ENCODE results near the gene TTLL5. TPM values are rescaled to one million over a fixed set of nuclear protein-coding genes. Genes with fewer than 3 reads are reported as not detected.
A peak's percentile ranks its signal among the peaks of the same experiment; 100 is the strongest.

The TTLL5 gene
- polyA plus RNA-seq, 3 donors, result 4.2 to 7.2 (median 4.7) TPM

DNA sequence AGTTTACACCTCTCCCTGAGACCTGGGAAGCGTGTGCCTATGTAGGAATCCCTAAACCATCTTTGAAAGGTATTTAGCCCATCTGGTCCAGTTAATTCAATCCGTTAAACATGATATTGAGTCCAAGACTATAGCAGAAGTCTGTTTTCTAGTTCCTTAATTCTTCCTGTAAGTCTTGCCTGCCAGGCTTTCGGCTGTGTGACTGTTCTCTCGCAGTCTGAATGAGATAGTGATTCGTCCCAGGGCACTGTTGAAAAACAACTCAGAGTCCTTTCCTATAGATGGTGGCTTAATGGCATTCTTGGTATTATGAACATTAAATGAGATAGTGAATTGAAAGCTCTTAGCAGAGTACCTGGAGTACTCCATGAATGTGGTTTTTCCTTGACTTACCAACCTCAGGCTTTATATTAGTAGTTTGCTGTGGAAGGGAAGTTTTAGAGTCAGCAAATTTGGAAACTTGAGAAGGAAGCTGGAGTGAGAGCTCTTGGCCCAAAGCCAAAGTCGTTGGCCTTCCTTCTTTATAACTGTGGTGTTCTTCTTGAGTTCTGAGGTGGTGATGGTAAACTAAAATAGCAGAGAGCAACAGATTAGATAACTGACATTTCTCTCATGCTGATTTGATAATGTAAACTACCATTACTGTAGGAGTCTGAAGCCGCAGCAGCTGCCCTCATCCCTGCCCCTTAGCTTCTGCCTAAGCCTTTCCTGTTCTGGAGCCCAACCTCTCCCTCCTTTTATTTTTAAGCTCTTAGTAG, 244.3 kb downstream of the TTLL5 start:
- H3K9ac ChIP-seq (ENCODE audit: insufficient read depth, low read length, poor library complexity, severe bottlenecking), result no peak overlapping the region
- H3K79me2 ChIP-seq (ENCODE audit: insufficient read depth, low read length), result no peaks in the 10 kb centered on the region
- H3K36me3 ChIP-seq (replicated peaks in 1 of 2; ENCODE audit: control insufficient read depth in 1 of 2, insufficient read depth in 2 of 2, low read length in 2 of 2), result peaks cover 0 to 2% of the 10 kb centered on the region in 2 donors
- peak overlapping the region in 5 of 7 donors; percentile 8 to 73 (median 69) for H3K27ac Mint-ChIP-seq
- H3K27ac ChIP-seq (ENCODE audit: low read depth in 1 of 2, low read length in 2 of 2), result peak overlapping the region in 1 of 2 donors; percentile 19
- H3K4me2 ChIP-seq (replicated peaks; ENCODE audit: extremely low read depth, low read length, poor library complexity, severe bottlenecking), result no peak overlapping the region
- no peak overlapping the region for H2AFZ ChIP-seq (ENCODE audit: insufficient read depth, low read depth, low read length, poor library complexity, severe bottlenecking)
- no peak overlapping the region for H3K4me3 ChIP-seq (replicated peaks in 1 of 3; ENCODE audit: low read depth in 2 of 3, low read length in 3 of 3)
- no peaks in the 10 kb centered on the region for H3K27me3 ChIP-seq (ENCODE audit: control insufficient read depth in 2 of 2, insufficient read depth in 2 of 2, low read length in 2 of 2)
- TF ChIP-seq, protein P1, sequence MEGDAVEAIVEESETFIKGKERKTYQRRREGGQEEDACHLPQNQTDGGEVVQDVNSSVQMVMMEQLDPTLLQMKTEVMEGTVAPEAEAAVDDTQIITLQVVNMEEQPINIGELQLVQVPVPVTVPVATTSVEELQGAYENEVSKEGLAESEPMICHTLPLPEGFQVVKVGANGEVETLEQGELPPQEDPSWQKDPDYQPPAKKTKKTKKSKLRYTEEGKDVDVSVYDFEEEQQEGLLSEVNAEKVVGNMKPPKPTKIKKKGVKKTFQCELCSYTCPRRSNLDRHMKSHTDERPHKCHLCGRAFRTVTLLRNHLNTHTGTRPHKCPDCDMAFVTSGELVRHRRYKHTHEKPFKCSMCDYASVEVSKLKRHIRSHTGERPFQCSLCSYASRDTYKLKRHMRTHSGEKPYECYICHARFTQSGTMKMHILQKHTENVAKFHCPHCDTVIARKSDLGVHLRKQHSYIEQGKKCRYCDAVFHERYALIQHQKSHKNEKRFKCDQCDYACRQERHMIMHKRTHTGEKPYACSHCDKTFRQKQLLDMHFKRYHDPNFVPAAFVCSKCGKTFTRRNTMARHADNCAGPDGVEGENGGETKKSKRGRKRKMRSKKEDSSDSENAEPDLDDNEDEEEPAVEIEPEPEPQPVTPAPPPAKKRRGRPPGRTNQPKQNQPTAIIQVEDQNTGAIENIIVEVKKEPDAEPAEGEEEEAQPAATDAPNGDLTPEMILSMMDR (IDR thresholded peaks at IDR 0.05), result no peak
- H3K9me3 Mint-ChIP-seq, result no peaks in the 10 kb centered on the region
- peaks cover 10 to 16% of the 10 kb centered on the region in 2 donors for H3K4me1 ChIP-seq (ENCODE audit: control insufficient read depth in 1 of 2, insufficient read depth in 2 of 2, low read length in 2 of 2)
- H4K20me1 ChIP-seq (ENCODE audit: insufficient read depth, low read length), result no peaks in the 10 kb centered on the region
- H3K4me3 Mint-ChIP-seq, result no peak overlapping the region
- peak; percentile 33 to 46 (median 39) for DNase-seq
- H3K27me3 Mint-ChIP-seq (ENCODE audit: low read depth in 3 of 3), result peaks cover 0 to 1% (median 0%) of the 10 kb centered on the region in 3 donors
- intact Hi-C loops (cut with micrococcal nuclease), result loop anchor here in 1 of 2 donors (2.0 kb wide), 1 partner anchor 75 kb away; the partner anchor contains the start of gene TGFB3
- 0% methylated on average over 3 of the region's 7 CpGs for WGBS (ENCODE audit: insufficient coverage)
- H3K9me3 ChIP-seq (replicated peaks in 1 of 2; ENCODE audit: control insufficient read depth in 1 of 2, insufficient read depth in 1 of 2, low read length in 2 of 2), result no peaks in the 10 kb centered on the region
- peaks cover 15 to 18% of the 10 kb centered on the region in 2 donors for H3K36me3 Mint-ChIP-seq
- peaks cover 19% of the 10 kb centered on the region for H3K4me1 Mint-ChIP-seq

DNA sequence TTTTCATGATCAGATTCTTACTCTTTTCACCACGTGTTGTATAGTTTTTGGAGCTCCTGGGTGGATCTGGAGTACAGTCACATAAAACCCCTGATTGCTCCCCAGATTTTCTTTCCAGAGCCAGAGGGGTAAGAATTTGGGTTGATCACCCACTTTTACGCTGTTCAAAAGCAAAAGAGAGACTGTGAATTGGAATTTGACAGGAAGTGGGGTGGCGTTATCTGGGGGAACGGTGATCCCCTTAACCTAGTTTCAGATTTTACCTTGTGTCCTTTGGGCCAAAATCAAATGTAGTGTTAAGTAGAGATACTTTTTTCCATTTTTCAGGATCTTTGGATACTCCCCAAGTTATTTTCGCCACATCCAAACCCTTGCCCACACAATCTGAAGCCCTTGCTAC, 245.2 kb downstream of the TTLL5 start:
- Histone ChIP-seq H3K4me3 (replicated peaks in 1 of 3; ENCODE audit: low read depth in 2 of 3, low read length in 3 of 3) (no peak overlapping the region), H3K27me3 (ENCODE audit: control insufficient read depth in 2 of 2, insufficient read depth in 2 of 2, low read length in 2 of 2) (no peaks in the 10 kb centered on the region), H3K4me2 (replicated peaks; ENCODE audit: extremely low read depth, low read length, poor library complexity, severe bottlenecking) (no peak overlapping the region), H3K9me3 (replicated peaks in 1 of 2; ENCODE audit: control insufficient read depth in 1 of 2, insufficient read depth in 1 of 2, low read length in 2 of 2) (no peaks in the 10 kb centered on the region), H3K79me2 (ENCODE audit: insufficient read depth, low read length) (no peaks in the 10 kb centered on the region), H3K4me1 (ENCODE audit: control insufficient read depth in 1 of 2, insufficient read depth in 2 of 2, low read length in 2 of 2) (peaks cover 10 to 16% of the 10 kb centered on the region in 2 donors), H4K20me1 (ENCODE audit: insufficient read depth, low read length) (no peaks in the 10 kb centered on the region), H3K27ac (ENCODE audit: low read depth in 1 of 2, low read length in 2 of 2) (no peak overlapping the region), H2AFZ (ENCODE audit: insufficient read depth, low read depth, low read length, poor library complexity, severe bottlenecking) (no peak overlapping the region), H3K9ac (ENCODE audit: insufficient read depth, low read length, poor library complexity, severe bottlenecking) (no peak overlapping the region), H3K36me3 (replicated peaks in 1 of 2; ENCODE audit: control insufficient read depth in 1 of 2, insufficient read depth in 2 of 2, low read length in 2 of 2) (peaks cover 0 to 2% of the 10 kb centered on the region in 2 donors)
- H3K4me1 Mint-ChIP-seq, result peaks cover 19% of the 10 kb centered on the region
- DNase-seq, result no peak
- peaks cover 15 to 18% of the 10 kb centered on the region in 2 donors for H3K36me3 Mint-ChIP-seq
- H3K27me3 Mint-ChIP-seq (ENCODE audit: low read depth in 3 of 3), result peaks cover 0 to 1% (median 0%) of the 10 kb centered on the region in 3 donors
- intact Hi-C loops (cut with micrococcal nuclease), result no loop called here
- no peak overlapping the region for H3K4me3 Mint-ChIP-seq
- TF ChIP-seq, protein P1 (IDR thresholded peaks at IDR 0.05), result no peak
- peak overlapping the region in 1 of 7 donors; percentile 14 for H3K27ac Mint-ChIP-seq
- no CpG with 5 or more reads among the region's 5 CpGs for WGBS (ENCODE audit: insufficient coverage)
- H3K9me3 Mint-ChIP-seq, result no peaks in the 10 kb centered on the region

All from CD14-positive monocyte (primary cell).